Panc1 (cell line): ENCODE results near the gene MYPN. TPM values are rescaled to one million over a fixed set of nuclear protein-coding genes. Genes with fewer than 3 reads are reported as not detected.

Experiments
- ATAC-seq: fragments of 200-7000 bp; cut with Tn5 transposase; 2 replicates; pipeline ENCODE4 v1.9.1; 2020; ENCODE audit warnings: mild to moderate bottlenecking, moderate library complexity
- BruUV-seq: library from RNA; stranded (reverse); fragments of 400-500 nt; replicated peaks from 2 replicates; lab custom pipeline; 2021; lab: Mats Ljungman, UMichigan
- CTCF ChIA-PET: fragments of 300-600 bp; sonication (Branson Sonifier 250); formaldehyde crosslinking; loops from one replicate; lab custom pipeline; 2022; ENCODE audit warnings: antibody characterized with exemption; lab: Charles Lee
- POLR2A ChIA-PET: fragments of 300-600 bp; sonication (Branson Sonifier 250); formaldehyde crosslinking; loops from one replicate; lab custom pipeline; 2022; ENCODE audit warnings: antibody characterized with exemption; lab: Charles Lee
- DNase-seq: peaks from one replicate; pipeline ENCODE4 v3.0.0-alpha.2; 2010; ENCODE audit warnings: low read depth, low spot score
- H3K27ac ChIP-seq: 2 replicates; pipeline ENCODE4 v1.5.1; 2011; ENCODE audit warnings: mild to moderate bottlenecking, low read length, inconsistent platforms
- H3K27me3 ChIP-seq: fragments of 200-500 bp; sonication (Bioruptor generic); 2 replicates; pipeline ENCODE4 v1.6.0; 2014; ENCODE audit warnings: low read length, inconsistent platforms; ENCODE audit not compliant: control insufficient read depth, insufficient read depth
- H3K36me3 ChIP-seq: fragments of 200-500 bp; sonication (Bioruptor generic); 2 replicates; pipeline ENCODE4 v1.5.1; 2014; ENCODE audit warnings: inconsistent platforms, mild to moderate bottlenecking, low read length, moderate library complexity; ENCODE audit not compliant: control insufficient read depth, insufficient read depth
- H3K4me1 ChIP-seq: 2 replicates; pipeline ENCODE4 v1.5.1; 2011; ENCODE audit warnings: inconsistent platforms, mild to moderate bottlenecking, low read length, moderate library complexity; ENCODE audit not compliant: control insufficient read depth, insufficient read depth
- H3K4me3 ChIP-seq, 2 experiments: 2 replicates each; pipeline ENCODE4 v1.5.1; 2011 to 2012; ENCODE audit warnings: low read depth in 2 of 2, low read length in 2 of 2, mild to moderate bottlenecking in 2 of 2, inconsistent platforms in 1 of 2, moderate library complexity in 1 of 2
- H3K9me3 ChIP-seq: fragments of 200-500 bp; sonication (Bioruptor generic); 2 replicates; pipeline ENCODE4 v1.5.1; 2014; ENCODE audit warnings: low read depth, mild to moderate bottlenecking, inconsistent platforms, low read length, moderate library complexity; ENCODE audit not compliant: control insufficient read depth, insufficient read depth
- CTCF ChIP-seq: fragments of 450-650 bp; IDR thresholded peaks from 2 replicates; pipeline ENCODE4 v1.5.1; 2017; ENCODE audit warnings: mild to moderate bottlenecking
- POLR2AphosphoS5 ChIP-seq: IDR thresholded peaks from 2 replicates; pipeline ENCODE4 v1.6.1; 2012; ENCODE audit warnings: mild to moderate bottlenecking, low read depth, low read length, moderate library complexity
- REST ChIP-seq, 2 experiments: IDR thresholded peaks; 2 replicates each; pipeline ENCODE4 v1.6.1; 2011 to 2012; ENCODE audit warnings: low read depth in 2 of 2, control low read depth in 1 of 2, low read length in 1 of 2, mild to moderate bottlenecking in 1 of 2, moderate library complexity in 1 of 2; ENCODE audit not compliant: insufficient read depth in 1 of 2
- SIN3A ChIP-seq: IDR thresholded peaks from 2 replicates; pipeline ENCODE4 v1.6.1; 2012; ENCODE audit warnings: low read depth, mild to moderate bottlenecking, low read length, moderate library complexity, borderline replicate concordance; ENCODE audit not compliant: insufficient read depth
- TCF7L2 ChIP-seq: IDR thresholded peaks from 2 replicates; pipeline ENCODE4 v1.6.1; 2011; ENCODE audit warnings: mild to moderate bottlenecking, low read depth, low read length, inconsistent platforms
- in situ Hi-C: cut with HindIII; loops from 2 replicates; pipeline ENCODE4 v1.10.0; 2016; ENCODE audit warnings: low sequenced_read_pairs, low pct_unique_long_range_greater_than_20kb
- intact Hi-C: fragments of 100-400 bp; cut with micrococcal nuclease; formaldehyde crosslinking; loops from one replicate; pipeline ENCODE4 v1.10.0; 2022; ENCODE audit not compliant: unreplicated experiment
- total RNA-seq: library from RNA; stranded (reverse); gene quantifications from one replicate; pipeline ENCODE4 v1.2.1, GENCODE V29; 2021; ENCODE audit not compliant: unreplicated experiment

The MYPN gene
- total RNA-seq, 1 experiment from 2014 or later, result 39.1 TPM

GRCh38 chr10:68105820-68106219 lies 3.5 kb upstream of the MYPN start:
- H3K27ac ChIP-seq, result peak overlapping the region; percentile 100
- DNase-seq, result peak; percentile 67

GRCh38 chr10:68106656-68107055 lies 2.6 kb upstream of the MYPN start:
- CTCF ChIA-PET, result interaction anchor here (0.7 kb wide), 1 partner anchor 12 kb away, joined by 3 read pairs; no protein-coding TSS in a partner anchor
- no TSS peak for BruUV-seq

More at GRCh38 chr10:68105820-68106219, 3.5 kb upstream of the MYPN start:
- no peaks in the 10 kb centered on the region for H3K36me3 ChIP-seq
- H3K4me1 ChIP-seq, result peaks cover 61% of the 10 kb centered on the region
- CTCF ChIA-PET, result interaction anchor here (0.7 kb wide), 1 partner anchor 11 kb away, joined by 3 read pairs; no protein-coding TSS in a partner anchor
- TF ChIP-seq POLR2AphosphoS5, result peak; percentile 56; the same call in 1 of the 2 replicates
- no peak for TF ChIP-seq REST (IDR thresholded peaks at IDR 0.05; ENCODE audit: insufficient read depth in 1 of 2, low read depth in 2 of 2, low read length in 1 of 2)
- peak; percentile 56 for ATAC-seq
- POLR2A ChIA-PET, result no interaction called here
- no TSS peak for BruUV-seq
- in situ Hi-C loops (no loop called here), intact Hi-C loops (no loop called here)
- no peaks in the 10 kb centered on the region for H3K27me3 ChIP-seq
- H3K9me3 ChIP-seq, result no peaks in the 10 kb centered on the region
- peak overlapping the region; percentile 49 to 57 for H3K4me3 ChIP-seq

More at GRCh38 chr10:68106656-68107055, 2.6 kb upstream of the MYPN start:
- H3K9me3 ChIP-seq, result no peaks in the 10 kb centered on the region
- peak overlapping the region; percentile 57 to 65 for H3K4me3 ChIP-seq
- no peaks in the 10 kb centered on the region; the same call in 1 of the 2 replicates for H3K36me3 ChIP-seq
- TF ChIP-seq SIN3A (0 out of 2 replicates have a peak, but pooled peaks have one; percentile 64), POLR2AphosphoS5 (peak; percentile 87), TCF7L2 (peak; percentile 92), CTCF (no peak), REST (IDR thresholded peaks at IDR 0.05; ENCODE audit: insufficient read depth in 1 of 2, low read depth in 2 of 2, low read length in 1 of 2) (no peak; a peak in 1 of 4 replicates)
- no peaks in the 10 kb centered on the region for H3K27me3 ChIP-seq
- in situ Hi-C loops, result no loop called here
- peaks cover 53% of the 10 kb centered on the region for H3K4me1 ChIP-seq
- peak overlapping the region; percentile 100 for H3K27ac ChIP-seq
- ATAC-seq (peak; percentile 47), DNase-seq (peak; percentile 91)
- intact Hi-C loops, result no loop called here
- POLR2A ChIA-PET, result interaction anchor here (0.5 to 0.7 kb wide), 4 partner anchors 10 to 196 kb away, joined by 4 to 9 read pairs (median 6); no protein-coding TSS in a partner anchor
